GM21529 (cell line): ENCODE results near the gene PSMB3.
"Not testable (repeated sequence)": the region's sequence is repeated elsewhere in the genome, so short reads cannot be mapped to it uniquely, and the experiment has no call there.

Experiments used
- ATAC-seq: cut with Tn5 transposase; IDR thresholded peaks from one replicate; pipeline ENCODE4 v1.9.1; 2021; ENCODE audit not compliant: unreplicated experiment

PSMB3 gene

GRCh38 chr17:38715216-38715943 lies 37.2 kb upstream of the PSMB3 start:
- no peak for ATAC-seq

GRCh38 chr17:38716368-38717005 lies 36.1 kb upstream of the PSMB3 start:
- no peak for ATAC-seq

DNA sequence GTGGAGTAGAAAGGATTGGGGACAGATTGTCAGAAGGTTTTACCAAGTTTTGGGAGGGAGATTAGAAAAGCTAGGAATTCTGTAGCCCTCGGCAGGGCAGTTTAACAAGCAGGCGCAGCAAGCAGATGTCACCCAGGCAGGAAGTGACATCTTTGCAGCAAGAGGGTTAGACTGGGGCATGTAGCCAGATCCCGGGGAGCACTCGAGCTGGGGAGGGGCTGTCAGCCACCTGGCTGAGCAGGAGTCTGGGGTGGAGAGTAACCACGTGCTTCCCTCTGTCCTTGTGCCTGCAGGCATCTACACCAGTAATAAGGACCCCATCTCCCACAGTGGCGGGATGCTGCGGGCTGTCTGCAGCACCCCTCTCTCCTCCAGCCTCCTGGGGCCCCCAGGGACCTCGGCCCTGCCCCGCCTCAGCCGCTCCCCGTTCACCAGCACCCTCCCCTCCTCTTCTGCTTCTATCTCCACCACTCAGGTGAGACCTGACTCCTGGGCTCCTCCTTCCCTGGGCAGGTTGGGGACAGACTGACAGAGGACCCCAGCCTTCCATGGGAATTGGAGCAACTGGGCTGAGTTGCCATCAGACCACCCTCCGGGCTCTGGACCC lies 35.3 kb upstream of the PSMB3 start:
- ATAC-seq = no peak

DNA sequence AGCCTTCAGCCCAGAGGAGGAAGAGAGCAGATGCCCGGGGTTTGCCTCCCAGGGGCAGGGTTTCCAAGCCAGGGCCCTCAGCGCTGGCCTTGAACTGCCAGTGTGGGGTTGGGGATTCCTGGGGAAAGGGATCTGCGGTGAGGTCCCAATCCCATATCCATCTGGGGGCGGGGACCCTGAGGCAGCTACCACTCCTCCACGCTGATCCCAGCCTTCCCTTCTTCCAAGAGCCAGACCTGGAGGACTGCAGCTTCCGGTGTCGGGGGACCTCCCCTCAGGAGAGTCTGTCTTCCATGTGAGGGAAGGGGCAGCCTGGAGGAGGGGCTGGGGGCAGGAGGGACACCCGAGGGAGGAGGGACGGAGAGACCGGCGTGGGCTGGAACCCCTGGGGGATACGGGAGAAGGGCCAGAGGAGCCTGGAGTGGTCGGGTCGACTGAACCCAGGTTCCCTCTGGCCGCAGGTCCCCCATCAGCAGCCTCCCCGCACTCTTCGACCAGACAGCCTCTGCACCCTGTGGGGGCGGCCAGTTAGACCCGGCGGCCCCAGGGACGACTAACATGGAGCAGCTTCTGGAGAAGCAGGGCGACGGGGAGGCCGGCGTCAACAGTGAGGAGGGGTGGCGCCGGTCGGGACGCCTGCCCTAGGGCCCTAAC lies 33.1 kb upstream of the PSMB3 start:
- ATAC-seq = no peak

DNA sequence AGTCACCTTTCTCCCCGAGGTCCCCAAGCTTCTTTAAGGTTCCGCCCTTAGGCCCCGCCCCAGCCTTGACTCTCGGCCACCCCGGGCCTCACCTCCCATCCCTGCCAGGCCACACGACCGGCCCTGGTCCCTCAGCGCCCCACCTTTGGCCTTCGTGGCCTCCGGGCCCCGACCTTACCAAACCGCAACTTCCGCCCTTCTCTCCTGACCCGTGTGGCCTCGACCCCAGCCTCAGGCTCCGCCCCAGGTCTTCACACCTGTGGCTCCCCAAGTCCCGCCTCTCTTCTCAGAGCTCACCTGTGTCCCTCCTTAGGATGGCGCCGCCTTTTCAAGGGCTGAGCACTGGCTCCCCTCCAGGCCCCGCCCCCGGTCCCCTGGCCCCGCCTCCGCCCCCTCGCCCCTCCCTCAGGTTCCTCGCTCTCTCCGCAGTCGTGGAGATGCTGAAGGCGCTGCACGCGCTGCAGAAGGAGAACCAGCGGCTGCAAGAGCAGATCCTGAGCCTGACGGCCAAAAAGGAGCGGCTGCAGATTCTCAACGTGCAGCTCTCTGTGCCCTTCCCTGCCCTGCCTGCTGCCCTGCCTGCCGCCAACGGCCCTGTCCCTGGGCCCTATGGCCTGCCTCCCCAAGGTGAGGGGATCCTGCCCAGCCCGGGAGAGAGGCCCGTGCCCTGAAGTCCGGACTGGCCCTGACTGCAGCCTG lies 32.4 kb upstream of the PSMB3 start:
- ATAC-seq = no peak

DNA sequence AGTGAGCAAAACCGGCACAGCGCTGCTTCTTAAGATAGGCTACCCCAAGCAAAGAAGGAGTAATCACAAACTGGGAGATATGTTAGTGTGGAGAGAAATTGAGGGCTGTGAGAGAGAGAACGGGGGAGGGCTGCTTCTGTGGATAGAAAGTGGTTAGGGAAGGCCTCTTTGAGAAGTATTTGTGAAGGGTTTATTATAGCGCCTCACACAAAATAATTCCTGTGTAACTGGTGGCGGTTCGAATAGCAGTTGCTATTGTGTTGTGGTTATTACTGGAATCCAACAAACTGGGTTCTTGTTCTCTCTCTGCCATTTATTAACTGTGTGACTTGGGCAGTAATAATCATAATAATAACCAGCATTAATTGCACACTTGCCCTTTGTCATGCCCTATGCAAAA lies 31.6 kb upstream of the PSMB3 start:
- ATAC-seq = no peak

- ATAC-seq = no peak
Measured at GRCh38 chr17:38721802-38722201, 30.7 kb upstream of the PSMB3 start.

GRCh38 chr17:38724337-38724988 lies 28.1 kb upstream of the PSMB3 start:
- ATAC-seq = no peak

DNA sequence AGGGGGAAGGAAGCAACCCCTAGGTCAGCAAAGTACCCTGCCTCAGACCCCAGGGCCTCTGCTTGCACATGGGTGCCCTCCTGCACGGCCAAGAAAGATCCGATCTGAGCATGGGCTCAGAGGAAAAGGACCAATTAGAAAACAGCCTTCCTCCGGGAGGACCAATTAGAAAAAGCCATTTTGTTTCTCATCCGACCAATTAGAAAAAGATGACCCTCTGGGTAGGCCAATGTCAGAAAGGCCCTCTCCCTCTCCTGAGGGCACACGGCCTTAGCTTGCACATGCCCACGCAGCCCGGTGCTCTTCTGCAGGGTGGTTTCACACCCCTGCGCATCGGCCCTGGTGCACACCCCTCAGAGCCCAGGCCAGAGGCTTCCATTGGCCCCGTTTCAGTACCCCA lies 27.5 kb upstream of the PSMB3 start:
- ATAC-seq = no peak

DNA sequence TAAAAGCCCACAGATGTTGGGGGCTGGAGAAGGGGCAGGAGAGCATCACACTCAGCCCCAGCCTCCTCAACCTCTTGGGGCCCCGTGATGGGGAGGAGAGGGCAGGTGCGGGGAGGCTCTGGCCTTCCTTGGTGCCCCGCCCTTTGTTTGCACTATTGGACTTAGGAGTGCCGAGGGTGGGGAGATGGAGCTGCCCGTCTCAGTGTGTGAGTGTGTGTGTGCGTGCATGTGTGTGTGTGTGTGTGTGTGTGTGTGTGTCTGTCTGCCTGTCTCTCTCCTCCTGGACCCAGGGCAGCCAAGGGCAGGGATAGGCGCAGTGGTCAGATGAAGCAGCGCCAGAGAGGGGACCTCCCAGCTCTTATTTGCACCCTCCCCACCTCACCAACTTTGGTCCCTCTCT lies 26.4 kb upstream of the PSMB3 start:
- ATAC-seq = not testable (repeated sequence)

- no peak for ATAC-seq
Measured at GRCh38 chr17:38727736-38728135, 24.8 kb upstream of the PSMB3 start.

- ATAC-seq = no peak
Measured at GRCh38 chr17:38728290-38728831, 24.2 kb upstream of the PSMB3 start.

GRCh38 chr17:38729368-38729885 lies 23.1 kb upstream of the PSMB3 start:
- no peak for ATAC-seq

DNA sequence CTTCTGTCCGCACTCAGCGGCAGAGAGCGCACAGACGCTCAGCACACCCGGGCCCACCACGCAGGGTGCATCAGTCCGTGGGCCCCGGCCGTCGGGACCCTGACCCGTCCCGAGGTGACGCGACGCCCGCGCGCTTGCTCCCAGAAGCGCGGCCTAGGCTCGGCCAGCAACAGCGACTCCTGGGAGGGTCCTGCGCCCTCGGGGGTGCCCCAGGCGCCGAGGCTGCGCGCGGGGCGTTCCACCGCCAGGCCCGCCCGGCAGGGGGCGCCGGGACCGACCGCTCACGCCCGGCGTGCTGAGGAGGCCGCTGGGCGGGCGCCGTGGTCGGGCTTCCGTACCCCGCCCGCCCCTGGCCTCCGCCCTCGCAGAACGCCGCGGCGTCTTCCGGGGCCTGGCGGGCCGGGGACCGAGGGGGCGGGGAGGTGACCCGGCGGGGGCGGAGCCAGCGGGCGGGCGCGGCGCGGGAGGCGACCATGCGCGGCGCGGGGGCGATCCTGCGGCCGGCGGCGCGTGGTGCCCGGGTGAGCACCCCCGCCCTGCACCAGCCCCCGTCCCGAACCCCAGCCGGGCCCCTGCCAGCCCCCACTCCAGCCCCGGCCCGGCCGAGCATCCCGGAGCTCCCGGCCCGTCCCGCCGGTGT lies 22.5 kb upstream of the PSMB3 start, which contains the start of gene CISD3:
CISD3 (plus strand) TSS at position 456 of the 640 bp plus-strand sequence; CDS start at position 474, 18 bp downstream.
- ATAC-seq = peak; percentile 70

DNA sequence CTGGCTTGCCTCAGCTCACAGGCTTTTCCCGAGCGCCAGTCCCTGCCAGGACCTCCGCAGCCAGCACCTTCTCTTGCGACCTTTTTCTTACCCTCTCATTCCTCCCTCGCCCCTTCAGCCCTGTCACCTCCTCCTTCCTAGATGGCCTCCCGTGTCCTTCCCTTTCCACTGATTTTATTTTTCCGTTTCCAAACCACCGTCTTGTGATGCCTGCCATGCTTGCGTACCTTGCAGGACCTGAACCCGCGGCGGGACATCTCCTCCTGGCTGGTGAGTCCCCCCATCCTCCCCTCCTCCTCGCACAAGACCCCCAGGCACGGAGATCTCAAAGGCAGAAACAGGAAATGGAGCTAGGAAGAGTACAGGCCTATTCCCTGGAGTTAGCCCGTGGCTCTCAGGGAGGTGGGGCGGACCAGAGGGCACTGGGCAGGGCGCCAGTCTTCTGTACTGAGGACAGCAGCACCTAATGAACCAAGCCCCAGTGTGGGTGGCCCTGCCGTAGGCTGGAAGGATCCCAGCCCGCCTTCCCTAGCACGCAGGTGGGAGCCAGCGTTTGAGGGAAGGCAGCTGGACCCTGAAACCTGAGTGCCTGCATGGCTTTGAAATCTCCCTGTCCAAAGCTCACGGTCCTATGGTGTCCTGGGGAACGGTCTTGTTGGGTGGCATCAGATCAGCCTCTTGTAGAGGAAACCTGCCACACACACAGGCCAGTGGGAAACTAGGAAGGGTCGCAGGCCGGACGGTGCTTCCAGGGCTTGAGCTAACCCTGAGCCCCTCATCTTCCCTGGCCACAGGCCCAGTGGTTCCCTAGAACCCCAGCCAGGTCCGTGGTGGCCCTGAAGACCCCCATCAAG lies 21.8 kb upstream of the PSMB3 start:
- no peak for ATAC-seq

DNA sequence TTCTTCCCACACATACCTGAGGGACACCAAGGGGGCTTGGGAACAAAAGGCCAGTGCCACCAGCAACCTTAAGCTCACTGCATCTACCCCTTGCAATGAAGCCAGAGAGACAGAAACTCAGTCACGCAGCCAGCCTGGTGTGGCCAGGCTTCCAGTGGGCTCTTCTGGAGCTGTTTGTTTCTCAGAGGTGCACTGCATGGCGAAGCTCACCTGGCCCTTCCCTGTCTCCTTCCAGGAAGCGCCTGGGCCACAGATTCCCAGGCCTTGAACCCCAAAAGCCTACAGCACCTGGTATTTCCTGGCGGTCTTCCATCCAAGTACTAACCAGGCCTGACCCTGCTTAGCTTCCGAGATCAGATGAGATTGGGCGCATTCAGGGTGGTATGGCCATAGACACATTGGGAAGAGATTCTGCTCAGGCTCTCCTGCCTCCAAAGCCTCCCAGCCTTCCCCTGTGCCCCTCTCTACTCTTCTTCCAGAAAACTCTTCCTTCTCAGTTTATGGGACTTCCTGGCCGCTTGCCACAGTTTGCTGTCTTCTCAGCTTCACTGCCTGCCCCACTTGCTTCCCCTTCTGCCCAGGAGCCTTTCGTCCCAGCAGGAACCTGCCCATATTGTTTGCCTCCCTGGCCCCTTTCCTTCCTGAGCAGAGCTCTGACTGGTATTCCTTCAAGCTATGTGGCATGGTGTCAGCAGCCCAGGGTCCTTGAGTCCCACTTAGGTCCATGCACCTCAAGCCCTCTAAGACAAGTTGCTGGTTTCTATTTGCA lies 20.8 kb upstream of the PSMB3 start:
- ATAC-seq = no peak

DNA sequence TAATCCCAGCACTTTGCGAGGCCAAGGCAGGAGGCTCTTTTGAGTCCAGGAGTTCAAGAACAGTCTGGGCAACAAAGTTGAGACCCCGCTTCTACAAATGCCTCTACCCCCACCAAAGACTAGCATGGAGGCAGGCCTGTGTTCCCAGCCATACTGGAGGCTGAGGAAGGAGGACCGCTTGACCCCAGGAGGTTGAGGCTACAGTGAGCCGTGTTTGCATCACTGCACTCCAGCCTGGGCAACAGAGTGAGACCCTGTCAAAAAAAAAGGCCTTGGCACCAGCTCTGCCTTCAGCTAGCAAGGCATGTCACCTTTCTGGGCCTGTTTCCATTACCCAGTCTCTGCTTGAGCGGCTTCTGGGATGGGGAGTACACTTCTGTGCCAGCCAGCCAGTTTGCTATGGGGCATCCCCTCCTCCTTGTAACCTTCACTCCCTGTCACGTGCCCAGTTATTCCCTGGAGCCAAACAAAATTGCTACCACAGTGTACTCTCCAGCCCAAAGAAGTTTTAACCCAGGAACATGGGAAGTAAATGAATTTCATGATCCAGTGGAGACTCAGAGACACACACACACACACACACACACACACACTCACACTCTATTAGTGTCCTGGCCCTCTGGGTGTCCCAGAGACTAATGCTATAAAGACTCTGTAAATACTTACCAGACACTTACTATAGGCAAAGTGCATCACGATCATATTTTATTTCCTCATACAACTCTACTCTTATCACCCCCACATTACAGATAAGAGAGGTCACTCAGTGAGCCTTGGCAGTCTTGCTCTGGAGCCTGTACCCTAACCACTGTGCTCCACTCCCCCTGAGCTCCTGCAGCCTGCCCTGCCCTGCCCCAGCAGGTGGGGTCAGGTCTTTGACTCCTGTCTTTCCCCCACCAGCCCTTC lies 19.9 kb upstream of the PSMB3 start:
- no peak for ATAC-seq
